Hindlimb muscle (tissue), 1 donor: ENCODE results near the gene SAMD11. TPM values are rescaled to one million over a fixed set of nuclear protein-coding genes. Genes with fewer than 3 reads are reported as not detected.

ENCODE experiments used
- DNase-seq: peaks from one replicate; pipeline ENCODE4 v3.0.0-alpha.2; 2013
- polyA plus RNA-seq: library from polyadenylated mRNA; unstranded; fragments of 120-200 nt; gene quantifications from one replicate; pipeline ENCODE4 v1.2.1, GENCODE V29; 2013; ENCODE audit not compliant: insufficient read length

SAMD11 gene
- polyA plus RNA-seq, 1 donor, result 2.7 TPM

DNA sequence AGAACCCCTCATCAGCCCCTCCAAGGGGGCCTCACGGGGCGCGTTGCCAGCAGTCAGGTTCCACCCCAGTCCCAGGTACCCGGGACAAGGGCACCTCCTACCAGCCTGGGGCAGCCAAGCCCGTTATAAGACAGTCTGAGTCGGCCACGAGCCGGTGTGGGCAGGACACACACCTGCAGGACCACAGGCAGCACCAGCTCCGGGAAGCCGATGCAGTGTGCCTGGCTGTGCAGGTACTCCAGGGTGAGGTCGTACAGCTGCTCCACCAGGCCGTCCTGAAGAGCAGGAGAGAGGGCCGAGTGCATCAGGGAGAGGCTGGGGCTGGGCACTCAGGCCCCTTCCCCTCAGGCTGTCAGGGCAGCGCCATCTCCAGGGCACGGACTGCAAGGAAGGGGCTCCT lies 24.2 kb downstream of the SAMD11 start:
- DNase-seq, result no peak

- no peak for DNase-seq
These were observed 26.5 kb downstream of the SAMD11 start for GRCh38 chr1:950268-950667.

- DNase-seq, result no peak
These were observed 27.2 kb downstream of the SAMD11 start for GRCh38 chr1:950881-951280.

GRCh38 chr1:951364-951763 lies 27.6 kb downstream of the SAMD11 start:
- DNase-seq, result no peak

DNA sequence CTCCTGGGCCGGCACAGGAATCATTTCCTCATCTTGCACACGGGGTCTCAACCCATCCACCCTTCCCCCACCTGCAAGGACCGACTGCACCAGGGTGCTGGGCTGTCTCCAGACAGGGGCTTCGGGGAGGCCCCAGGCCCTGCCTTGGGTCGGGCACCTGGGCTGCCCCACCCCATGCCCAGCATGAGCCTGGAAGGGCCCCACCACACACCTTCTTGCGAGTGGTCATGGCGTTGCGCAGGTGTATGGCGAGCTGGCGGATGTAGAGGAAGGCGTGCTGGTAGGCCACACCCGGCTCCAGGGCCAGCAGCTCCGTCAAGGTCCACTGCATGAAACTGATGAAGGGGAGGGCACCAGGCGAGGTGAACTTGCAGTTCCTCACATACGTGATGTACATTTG lies 28.5 kb downstream of the SAMD11 start:
- DNase-seq, result no peak

GRCh38 chr1:952603-953002 lies 28.9 kb downstream of the SAMD11 start:
- DNase-seq, result no peak

- DNase-seq, result no peak
These were observed 30.0 kb downstream of the SAMD11 start for GRCh38 chr1:953524-954320.

GRCh38 chr1:954927-955326 lies 31.2 kb downstream of the SAMD11 start:
- DNase-seq, result no peak

GRCh38 chr1:955474-955873 lies 31.8 kb downstream of the SAMD11 start:
- no peak for DNase-seq

- DNase-seq, result no peak
These were observed 32.9 kb downstream of the SAMD11 start for GRCh38 chr1:956636-957035.

DNA sequence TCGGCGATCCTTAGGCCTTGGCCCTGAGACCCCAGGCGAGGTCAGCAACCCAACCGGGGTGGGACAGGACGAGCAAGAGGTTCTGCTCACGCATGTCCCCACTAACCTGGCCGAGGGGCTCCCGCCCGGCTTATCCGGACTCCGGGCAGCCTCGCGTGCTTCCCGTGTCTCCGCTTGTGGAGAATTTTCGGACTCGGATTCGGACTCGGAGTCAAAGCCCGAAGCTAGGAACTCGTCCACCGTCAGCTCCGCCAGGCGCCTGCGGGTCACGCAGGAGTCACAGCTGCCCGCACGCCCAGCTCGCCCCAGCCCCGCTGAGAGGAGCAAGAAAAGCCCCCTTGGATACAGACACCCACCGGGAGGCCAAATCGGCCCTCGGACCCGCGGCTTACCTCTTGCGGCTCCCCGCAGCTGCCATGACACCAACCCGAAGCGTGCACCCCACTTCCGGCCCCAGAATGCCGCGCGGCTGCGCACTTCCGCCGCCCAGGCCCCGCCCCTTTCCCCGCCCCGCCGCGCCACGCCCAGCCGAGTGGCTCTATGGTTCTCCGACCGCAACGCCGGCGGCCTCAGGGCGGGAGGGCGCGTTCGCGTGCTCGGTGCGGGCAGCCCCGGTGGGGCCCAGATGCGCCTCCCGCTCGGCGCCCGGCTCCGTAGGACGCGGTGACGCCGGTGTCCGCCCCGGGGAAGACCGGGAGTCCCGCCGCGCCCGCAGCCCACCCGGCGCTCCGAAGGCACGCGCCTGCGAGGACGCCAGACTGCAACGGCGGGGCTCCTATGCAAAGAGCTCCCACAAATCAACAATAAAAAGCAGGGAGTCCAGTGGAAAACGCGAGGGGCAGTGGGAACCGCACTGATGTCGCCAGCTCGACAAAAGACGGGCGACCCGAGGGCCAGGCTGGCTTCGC lies 35.4 kb downstream of the SAMD11 start, which contains the start of gene NOC2L:
NOC2L (minus strand) TSS at position 434 of the 908 bp plus-strand sequence; CDS start at position 418, 16 bp downstream.
- DNase-seq, result peak; percentile 90

DNA sequence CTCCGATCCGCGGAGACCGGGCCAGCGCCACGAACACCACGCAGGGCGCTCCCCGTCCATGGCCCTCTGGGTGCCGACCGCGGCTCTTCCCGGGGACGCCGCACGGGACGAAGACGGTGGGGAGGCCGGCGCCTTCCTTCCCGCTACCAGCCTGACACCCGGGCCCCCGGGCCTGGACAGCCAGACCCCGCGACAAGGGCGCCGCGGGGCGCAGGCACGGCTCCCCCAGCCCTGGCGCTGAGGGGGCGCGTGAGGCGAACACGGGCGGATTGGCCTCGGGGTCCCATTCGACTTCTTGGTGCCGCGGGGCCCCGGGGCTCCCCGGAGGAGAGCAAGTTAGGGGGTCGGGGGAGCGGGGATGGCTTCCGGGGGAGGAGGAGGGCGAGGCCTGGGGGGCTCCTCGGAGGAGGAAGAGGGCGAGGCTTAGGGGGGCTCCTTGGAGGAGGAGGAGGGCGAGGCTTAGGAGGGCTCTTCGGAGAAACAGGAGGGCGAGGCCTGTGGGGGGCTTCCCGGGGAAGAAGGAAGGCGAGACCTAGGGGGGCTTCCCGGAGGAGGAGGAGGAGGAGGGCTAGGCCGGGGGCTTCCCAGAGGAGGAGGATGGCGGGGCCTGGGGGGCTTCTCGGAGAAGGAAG lies 36.1 kb downstream of the SAMD11 start:
- no peak for DNase-seq

GRCh38 chr1:960363-961131 lies 36.8 kb downstream of the SAMD11 start, which contains the start of gene KLHL17:
KLHL17 (plus strand) TSS chr1:960584; CDS start chr1:960694, 110 bp downstream.
- DNase-seq, result peak; percentile 60

DNA sequence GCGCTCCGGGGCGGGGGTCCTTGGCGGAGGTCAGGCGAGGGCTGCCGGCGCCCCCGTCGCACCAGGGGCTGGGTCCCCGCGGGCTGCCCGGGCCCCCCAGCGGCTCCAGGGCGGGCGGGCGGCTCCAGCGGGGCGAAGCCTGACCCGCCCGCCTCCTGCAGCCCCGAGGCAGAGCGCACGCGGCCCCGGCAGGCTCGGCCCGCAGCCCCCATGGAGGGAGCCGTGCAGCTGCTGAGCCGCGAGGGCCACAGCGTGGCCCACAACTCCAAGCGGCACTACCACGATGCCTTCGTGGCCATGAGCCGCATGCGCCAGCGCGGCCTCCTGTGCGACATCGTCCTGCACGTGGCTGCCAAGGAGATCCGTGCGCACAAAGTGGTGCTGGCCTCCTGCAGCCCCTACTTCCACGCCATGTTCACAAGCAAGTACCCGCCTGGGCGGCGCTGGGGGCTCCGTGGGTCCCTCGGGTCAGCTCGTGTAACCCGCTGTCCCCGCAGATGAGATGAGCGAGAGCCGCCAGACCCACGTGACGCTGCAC lies 37.5 kb downstream of the SAMD11 start:
- DNase-seq, result no peak

DNA sequence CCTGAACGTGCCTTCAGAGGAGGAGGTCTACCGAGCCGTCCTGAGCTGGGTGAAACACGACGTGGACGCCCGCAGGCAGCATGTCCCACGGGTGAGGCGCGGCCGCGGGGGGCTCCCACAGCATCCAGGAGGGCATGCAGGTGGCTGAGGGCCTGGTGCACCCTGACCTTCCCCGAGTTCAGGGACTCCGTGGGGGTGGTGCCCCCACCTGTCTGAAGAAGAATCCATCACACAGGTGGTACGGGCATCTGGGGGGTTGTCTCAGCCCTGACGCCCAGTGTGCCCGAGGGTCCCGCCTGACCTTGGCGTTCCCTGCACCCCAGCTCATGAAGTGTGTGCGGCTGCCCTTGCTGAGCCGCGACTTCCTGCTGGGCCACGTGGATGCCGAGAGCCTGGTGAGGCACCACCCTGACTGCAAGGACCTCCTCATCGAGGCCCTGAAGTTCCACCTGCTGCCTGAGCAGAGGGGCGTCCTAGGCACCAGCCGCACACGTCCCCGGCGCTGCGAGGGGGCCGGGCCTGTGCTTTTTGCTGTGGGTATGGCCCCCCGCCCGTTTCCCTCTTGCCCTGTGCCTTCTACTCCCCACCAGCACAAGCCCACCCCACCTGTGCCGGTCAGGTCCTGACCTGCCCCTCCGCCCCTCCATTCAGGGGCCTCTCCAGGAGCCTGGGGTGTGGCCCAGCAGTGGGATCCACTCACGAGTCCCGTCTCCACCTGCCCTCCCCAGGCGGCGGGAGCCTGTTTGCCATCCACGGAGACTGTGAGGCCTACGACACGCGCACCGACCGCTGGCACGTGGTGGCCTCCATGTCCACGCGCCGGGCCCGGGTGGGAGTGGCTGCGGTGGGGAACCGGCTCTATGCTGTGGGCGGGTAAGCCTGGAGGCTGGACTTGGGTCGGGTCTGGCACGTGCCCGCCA lies 38.9 kb downstream of the SAMD11 start:
- DNase-seq, result no peak

DNA sequence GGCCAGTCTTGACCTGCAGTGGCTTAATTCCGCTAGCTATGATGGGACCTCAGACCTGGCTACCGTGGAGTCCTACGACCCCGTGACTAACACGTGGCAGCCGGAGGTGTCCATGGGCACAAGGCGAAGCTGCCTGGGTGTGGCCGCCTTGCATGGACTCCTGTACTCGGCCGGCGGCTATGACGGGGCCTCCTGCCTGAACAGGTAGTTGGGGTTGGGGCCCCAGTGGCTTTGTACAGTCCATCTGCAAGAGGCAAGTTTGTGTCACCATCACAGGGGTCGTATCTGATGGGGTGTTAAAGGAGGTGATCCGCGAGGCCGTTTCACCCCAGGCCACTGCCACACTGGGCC lies 39.6 kb downstream of the SAMD11 start:
- DNase-seq, result no peak

DNA sequence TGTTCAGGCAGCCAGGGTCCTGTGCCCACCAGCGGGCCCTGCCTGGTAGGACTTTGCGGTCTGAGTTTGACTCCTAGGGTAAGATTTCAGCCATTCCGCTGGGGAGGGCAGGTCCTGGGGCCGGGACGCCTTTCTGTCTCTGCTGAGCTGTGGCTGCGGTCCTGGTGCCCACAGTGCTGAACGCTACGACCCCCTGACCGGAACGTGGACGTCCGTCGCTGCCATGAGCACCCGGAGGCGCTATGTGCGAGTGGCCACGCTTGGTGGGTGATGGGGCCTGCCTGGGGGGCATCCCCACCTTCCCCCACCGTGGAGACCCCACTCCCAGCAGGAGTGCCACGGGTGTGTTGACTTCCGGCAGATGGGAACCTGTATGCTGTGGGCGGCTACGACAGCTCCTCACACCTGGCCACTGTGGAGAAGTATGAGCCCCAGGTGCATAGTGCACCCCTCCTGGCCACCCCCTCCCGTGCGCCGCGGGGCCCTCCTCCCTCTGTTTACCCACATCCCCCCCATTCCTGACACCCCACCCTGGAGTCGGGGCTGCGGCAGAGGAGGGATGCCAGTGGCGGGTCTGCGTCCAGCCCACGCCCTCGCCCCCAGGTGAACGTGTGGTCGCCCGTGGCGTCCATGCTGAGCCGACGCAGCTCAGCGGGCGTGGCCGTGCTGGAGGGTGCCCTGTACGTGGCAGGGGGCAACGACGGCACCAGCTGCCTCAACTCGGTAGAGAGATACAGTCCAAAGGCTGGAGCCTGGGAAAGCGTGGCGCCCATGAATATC lies 40.2 kb downstream of the SAMD11 start:
- DNase-seq, result no peak

DNA sequence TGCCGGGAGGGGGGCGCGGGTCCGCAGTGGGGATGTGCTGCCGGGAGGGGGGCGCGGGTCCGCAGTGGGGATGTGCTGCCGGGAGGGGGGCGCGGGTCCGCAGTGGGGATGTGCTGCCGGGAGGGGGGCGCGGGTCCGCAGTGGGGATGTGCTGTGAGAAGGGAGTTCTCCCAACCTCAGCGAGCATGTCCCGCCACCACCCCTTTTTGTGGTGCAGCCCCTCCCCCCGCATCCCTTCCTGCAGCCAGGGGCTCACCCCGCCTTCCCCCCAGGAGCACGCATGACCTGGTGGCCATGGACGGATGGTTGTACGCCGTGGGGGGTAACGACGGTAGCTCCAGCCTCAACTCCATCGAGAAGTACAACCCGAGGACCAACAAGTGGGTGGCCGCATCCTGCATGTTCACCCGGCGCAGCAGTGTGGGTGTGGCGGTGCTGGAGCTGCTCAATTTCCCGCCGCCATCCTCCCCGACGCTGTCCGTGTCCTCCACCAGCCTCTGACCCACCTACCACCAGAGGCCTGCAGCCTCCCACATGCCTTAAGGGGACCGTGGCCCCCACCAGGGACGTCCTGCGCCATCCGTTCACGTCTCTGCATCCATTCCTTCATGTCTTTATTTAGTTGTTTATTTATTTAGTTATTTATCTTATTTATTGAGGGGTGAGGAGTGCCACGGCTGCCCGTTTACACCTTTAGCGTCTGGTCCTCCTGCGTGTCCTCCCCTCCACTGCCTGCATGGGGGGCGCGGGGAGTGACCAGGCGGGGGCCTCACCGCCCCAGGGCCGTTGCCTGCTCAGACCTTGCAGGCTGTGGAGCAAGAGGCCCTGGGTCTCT lies 41.2 kb downstream of the SAMD11 start:
- no peak for DNase-seq

GRCh38 chr1:965526-966134 lies 41.9 kb downstream of the SAMD11 start:
- no peak for DNase-seq
